Suprapubic skin (tissue), 4 donors: ENCODE results near the gene SPOCK3.

Source experiments
- EP300 ChIP-seq: sonication (generic); formaldehyde crosslinking; IDR thresholded peaks from one replicate; pipeline ENCODE4 v1.6.1; 2017; ENCODE audit warnings: antibody characterized with exemption
- POLR2A ChIP-seq, 2 donors: fragments of 450-650 bp; IDR thresholded peaks; one replicate each; pipeline ENCODE4 v1.6.1; 2017; ENCODE audit warnings: antibody characterized with exemption in 2 of 2, mild to moderate bottlenecking in 2 of 2, moderate library complexity in 2 of 2
- POLR2AphosphoS5 ChIP-seq, 3 donors: sonication (generic); formaldehyde crosslinking; IDR thresholded peaks; one replicate each; pipeline ENCODE4 v1.6.1; 2017; ENCODE audit warnings: antibody characterized with exemption in 3 of 3
- TF ChIP-seq, protein P1 (sequence below), 2 donors: fragments of 200-600 bp in 1 of 2; fragments of 450-650 bp in 1 of 2; sonication (generic) in 1 of 2; IDR thresholded peaks; one replicate each; pipeline ENCODE4 v1.5.1; 2016 to 2019; ENCODE audit warnings: antibody characterized with exemption in 2 of 2, mild to moderate bottlenecking in 1 of 2, moderate library complexity in 1 of 2

DNA sequence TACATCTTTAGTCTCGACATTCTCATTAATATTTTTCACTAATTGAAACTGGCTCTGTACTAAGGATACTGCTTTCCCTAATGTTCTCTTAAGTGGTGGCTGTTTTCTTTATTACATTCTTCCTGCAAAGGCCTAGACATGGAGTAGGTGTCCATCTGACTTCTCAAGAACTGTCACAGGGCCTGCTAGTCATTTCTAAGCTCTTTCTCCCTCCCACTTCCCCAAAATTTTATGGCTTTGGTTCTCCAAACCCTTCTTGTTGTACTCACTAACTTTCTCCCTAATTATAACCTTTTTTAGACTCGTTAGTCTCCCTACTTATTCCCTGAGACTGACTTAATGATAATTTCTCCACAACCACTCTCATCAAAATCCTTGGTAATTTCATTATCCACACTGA lies 133.3 kb downstream of the SPOCK3 start:
- TF ChIP-seq POLR2AphosphoS5 (IDR thresholded peaks at IDR 0.05): no peak
- no peak for TF ChIP-seq EP300
- no peak for TF ChIP-seq POLR2A (IDR thresholded peaks at IDR 0.05)
- TF ChIP-seq, protein P1, sequence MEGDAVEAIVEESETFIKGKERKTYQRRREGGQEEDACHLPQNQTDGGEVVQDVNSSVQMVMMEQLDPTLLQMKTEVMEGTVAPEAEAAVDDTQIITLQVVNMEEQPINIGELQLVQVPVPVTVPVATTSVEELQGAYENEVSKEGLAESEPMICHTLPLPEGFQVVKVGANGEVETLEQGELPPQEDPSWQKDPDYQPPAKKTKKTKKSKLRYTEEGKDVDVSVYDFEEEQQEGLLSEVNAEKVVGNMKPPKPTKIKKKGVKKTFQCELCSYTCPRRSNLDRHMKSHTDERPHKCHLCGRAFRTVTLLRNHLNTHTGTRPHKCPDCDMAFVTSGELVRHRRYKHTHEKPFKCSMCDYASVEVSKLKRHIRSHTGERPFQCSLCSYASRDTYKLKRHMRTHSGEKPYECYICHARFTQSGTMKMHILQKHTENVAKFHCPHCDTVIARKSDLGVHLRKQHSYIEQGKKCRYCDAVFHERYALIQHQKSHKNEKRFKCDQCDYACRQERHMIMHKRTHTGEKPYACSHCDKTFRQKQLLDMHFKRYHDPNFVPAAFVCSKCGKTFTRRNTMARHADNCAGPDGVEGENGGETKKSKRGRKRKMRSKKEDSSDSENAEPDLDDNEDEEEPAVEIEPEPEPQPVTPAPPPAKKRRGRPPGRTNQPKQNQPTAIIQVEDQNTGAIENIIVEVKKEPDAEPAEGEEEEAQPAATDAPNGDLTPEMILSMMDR (IDR thresholded peaks at IDR 0.05): no peak
